ENCODE data around the gene DYNLT4.
"Not testable (repeated sequence)": the region's sequence is repeated elsewhere in the genome, so short reads cannot be mapped to it uniquely, and the experiment has no call there.

Gene DYNLT4

DNA sequence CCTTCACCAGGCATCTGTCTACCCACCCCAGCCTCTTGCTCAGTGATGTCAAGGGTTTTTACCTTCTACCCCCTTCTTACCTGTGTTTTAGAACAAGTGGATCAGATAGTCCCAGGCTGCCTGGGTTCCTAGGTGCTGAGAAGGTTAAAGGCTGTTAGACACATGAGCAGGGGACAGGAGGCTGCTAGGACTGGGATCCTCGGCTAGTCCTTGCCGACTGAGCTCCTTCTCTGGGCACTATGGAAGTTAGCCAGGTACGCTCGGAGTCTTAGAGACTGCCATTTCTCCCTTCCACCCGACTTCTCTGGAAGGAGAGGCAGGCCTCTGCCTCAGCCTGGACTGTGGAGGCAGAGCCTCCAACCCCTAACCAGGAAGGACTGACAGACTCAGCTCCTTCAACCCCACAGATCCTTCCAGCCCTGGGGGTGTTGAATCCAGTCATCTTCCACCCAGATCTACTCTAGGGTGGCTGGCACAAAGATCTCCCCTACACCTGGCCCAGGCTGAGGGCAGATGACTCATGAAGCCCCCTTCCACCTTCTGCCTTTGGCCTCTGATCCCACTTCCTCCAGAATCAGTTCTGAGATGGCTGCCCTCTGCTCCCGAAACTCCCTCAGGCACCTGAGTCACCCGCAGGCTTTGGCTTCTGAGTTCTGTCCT lies at the start of gene DYNLT4:
Gene DYNLT4 (minus strand): TSS at position 648 of the 660 bp plus-strand sequence. CDS start 683 bp downstream, outside the sequence.
- no peak for DNase-seq (ENCODE audit: low read depth in 2 of 2)

DNA sequence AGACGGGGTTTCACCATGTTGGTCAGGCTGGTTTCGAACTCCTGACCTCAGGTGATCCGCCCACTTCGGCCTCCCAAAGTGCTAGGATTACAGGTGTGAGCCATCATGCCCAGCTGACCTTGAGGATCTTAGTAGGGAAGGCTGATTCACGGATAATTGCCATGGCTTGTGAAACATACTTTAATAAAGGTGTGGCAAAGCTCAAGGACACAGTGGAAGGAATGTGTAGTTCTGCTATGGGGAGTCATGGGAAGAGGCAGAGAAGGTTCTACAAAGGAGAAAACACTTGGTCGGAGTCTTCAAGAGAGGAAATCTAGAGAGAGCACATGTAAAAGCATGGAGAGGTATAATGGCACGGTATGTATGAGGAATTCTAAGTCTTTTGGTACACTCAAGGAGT lies 48.6 kb upstream of the DYNLT4 start:
- no peak for DNase-seq (ENCODE audit: low read depth in 2 of 2)

DNA sequence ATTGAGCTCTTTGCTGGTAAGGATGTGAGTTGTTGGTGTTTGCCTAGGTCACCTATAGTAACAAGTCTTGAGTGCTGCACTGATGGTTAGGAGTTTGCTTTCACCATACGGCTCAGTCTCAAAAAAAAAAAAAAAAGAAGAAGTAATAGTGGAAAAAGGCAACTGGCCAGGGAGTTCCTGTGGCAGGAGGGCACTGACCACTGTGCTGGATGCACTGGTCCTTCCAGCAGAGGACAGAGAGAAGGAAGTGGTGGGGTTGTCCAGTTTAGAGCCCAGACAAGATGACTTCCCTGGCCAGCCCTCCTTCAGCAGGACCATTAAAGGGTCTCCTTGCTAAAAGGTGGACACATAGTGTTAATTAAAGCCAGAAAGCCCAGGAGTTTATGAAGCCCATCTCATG lies 47.8 kb upstream of the DYNLT4 start:
- no peak for DNase-seq (ENCODE audit: low read depth in 2 of 2)

- DNase-seq (ENCODE audit: low read depth in 2 of 2): no peak
Observed at GRCh38 chr1:44853201-44853600, 46.0 kb upstream of the DYNLT4 start.

DNA sequence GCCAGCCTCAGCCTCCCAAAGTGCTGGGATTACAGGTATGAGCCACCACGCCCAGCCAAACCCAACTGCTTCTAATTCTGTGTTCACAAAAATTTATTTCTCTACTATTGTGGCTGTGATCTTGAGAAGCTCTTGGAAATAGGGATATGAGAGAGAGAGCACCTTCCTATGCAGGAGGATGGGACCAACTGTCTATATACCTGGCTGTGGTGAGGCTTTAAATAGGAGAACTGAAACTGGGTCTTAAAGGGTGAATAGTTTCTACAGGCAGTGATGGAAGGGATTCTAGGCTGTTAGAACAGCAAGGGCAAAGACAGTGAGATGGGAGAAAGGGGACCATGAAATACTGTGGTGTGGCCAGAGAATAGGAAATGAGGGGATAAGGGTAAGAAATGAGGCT lies 44.2 kb upstream of the DYNLT4 start:
- DNase-seq (ENCODE audit: low read depth in 2 of 2): no peak

DNA sequence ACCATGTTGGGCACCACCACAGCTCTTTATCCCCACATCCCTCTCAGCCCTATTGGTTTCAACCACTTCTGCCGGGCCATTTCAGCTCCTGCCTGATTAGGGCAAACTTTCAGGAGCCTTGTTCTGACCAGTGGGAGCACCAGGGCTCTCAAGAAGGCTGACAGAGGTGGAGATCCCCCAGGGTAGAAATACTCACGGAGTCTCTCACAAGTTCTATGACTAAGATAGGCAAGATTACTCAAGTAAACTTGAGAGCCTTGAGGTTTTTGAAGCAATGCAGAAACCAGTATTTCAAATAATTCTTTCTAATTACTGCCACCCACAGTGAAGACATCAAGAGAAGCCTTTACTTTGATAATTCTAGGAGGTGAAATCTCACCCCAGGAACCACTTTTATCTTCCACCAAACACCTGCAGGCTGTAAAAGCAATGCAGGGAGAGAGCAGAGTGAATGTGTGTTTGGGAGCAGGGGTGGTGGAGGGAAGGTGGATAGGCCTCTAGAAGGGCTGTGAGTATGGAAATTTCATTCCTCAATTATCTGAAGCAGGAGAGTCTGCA lies 42.5 kb upstream of the DYNLT4 start:
- DNase-seq (ENCODE audit: low read depth in 2 of 2): no peak

DNA sequence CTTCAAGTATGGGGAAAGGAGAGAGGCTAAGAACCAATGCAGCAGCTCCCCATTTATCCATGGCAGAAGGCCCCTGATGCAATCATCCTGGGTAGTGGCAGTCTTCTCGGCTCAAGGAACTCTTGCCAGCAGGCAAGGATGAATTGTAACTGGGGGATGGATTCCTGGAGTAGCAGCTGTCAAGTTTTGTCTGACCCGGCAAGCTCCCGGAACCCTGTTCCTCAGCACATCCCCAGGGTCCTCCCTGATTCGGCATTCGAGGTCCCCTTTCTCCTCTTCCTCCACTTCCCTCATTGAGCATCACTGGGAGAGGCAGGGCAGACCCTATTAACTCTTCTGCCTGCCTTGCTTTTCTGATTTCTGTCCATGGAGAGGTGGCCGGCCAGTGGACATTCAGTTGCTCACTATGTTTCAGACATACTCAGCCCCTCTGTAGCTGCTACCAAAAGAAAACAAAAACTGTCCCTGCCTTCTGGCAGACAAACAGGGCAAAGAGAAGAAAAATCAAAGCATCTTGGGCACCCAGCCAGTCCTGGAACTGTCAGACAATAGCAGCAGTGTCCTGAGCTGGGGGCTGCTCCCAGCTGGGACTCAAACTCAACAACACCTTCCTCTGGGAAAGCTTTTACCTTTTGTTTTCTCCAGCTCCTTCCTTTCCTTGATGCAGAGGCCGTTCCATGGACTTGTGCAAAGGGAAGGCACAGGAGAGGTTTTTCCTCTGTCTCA lies 41.5 kb upstream of the DYNLT4 start:
- DNase-seq (ENCODE audit: low read depth in 2 of 2): no peak

GRCh38 chr1:44847845-44848244 lies 40.7 kb upstream of the DYNLT4 start:
- DNase-seq (ENCODE audit: low read depth in 2 of 2): no peak

GRCh38 chr1:44846985-44847384 lies 39.8 kb upstream of the DYNLT4 start:
- DNase-seq (ENCODE audit: low read depth in 2 of 2): no peak

DNA sequence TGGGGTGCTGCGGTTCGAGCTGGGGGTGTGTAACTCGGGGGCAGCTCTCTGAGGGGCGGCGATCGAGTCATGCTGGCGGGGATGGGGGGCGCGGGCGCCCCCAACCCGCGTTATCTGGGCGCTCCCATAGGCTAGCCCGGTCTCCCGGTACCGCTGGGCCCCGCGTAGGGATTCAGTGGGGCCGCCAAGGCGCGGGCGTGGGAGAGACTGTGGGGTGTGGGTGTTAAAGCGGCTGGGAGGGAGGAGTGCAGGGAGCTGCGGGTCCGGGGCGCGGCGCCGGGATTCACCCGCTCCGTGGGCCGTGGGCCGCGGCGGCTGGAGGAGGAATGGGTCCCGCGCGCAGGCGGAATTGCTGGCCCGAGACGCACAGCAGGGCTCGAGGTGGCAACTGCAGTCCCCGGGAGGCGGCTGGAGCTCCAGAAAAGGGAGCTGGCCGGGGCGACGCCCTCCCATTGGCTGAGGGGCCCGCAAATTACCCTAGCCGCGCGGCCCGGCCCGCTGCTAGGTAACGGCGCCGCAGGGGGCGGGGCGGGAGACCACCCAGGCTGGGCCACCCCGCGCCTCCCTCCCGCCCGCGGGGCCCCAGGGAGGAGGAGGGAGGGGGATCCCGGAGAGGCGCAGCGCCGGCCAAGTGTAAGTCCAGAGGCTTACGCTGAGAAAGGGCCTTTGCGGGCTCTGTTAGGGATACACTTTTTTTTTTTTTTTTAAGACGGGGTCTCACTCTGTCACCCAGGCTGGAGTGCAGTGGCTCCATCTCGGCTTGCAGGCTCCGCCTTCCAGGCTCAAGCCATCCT lies 35.9 kb upstream of the DYNLT4 start, which contains the start of gene PTCH2:
Gene PTCH2 (minus strand): TSS at position 392 of the 794 bp plus-strand sequence. CDS start 321 bp downstream, at position 71.
- DNase-seq (ENCODE audit: low read depth in 2 of 2): no peak

GRCh38 chr1:44842486-44842861 lies 35.3 kb upstream of the DYNLT4 start:
- no peak for DNase-seq (ENCODE audit: low read depth in 2 of 2)

DNA sequence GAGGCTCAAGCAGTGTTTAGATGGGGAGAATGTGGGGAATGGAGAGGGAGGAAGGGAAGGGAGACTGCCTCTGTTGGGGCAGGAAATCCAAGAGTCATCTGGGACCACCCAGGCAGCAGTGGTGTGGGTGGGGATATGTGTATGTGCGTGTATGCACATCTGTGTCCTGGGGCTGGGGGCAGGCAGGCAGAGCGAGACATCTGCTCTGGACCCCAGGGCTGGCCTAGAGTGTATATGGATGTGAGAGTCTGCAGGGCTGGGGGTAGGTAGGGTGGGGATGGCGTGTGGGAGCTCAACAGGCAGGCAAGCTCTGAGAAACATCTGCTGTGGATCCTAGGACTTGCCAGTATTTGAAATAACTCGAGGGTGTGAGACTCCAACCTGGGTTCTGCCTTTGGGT lies 32.4 kb upstream of the DYNLT4 start:
- DNase-seq (ENCODE audit: low read depth in 2 of 2): no peak

GRCh38 chr1:44838294-44838693 lies 31.1 kb upstream of the DYNLT4 start:
- DNase-seq (ENCODE audit: low read depth in 2 of 2): not testable (repeated sequence)

DNA sequence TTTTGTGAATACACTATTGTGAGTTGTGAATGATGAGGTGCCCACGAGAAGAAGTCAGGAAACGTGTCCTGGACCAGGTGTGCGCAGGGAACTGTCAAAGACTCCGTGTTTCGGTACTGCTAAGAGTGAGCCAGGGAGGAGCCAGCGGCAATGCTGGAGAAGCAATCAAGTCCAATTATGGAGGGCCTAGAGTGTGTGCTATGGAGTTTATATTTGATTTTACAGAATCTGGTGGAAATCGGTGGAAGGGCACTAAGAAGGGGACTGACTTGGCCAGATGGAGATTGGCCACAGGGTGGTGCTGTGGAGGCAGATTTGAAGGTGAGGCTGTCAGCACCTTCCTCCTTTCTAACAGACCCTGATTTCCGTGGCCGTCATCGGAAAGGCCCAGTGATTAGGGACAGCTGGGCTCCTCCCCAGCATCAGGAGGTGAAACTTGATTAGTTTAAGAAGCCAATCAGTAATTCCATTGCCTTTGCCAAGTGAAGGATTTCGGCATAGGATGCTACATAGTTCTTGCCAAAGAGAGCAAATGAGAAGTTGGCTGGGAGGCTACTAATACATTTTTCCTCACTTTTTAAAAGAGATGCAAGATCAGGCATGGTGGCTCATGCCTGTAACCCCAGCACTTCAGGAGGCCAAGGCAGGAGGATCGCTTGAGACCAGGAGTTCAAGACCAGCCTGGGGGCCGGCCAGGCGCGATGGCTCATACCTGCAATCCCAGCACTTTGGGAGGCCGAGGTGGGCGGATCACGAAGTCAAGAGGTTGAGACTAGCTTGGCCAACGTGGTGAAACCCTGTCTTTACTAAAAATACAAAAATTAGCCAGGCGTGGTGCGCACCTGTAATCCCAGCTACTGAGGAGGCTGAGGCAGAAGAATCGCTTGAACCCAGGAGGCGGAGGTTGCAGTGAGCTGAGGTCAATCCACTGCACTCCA lies 28.9 kb upstream of the DYNLT4 start:
- DNase-seq (ENCODE audit: low read depth in 2 of 2): peak; percentile 83 to 92

GRCh38 chr1:44834328-44834727 lies 27.2 kb upstream of the DYNLT4 start:
- no peak for DNase-seq (ENCODE audit: low read depth in 2 of 2)

- no peak for DNase-seq (ENCODE audit: low read depth in 2 of 2)
Observed at GRCh38 chr1:44832056-44832705, 25.0 kb upstream of the DYNLT4 start.

GRCh38 chr1:44831516-44831915 lies 24.4 kb upstream of the DYNLT4 start:
- DNase-seq (ENCODE audit: low read depth in 2 of 2): no peak

DNA sequence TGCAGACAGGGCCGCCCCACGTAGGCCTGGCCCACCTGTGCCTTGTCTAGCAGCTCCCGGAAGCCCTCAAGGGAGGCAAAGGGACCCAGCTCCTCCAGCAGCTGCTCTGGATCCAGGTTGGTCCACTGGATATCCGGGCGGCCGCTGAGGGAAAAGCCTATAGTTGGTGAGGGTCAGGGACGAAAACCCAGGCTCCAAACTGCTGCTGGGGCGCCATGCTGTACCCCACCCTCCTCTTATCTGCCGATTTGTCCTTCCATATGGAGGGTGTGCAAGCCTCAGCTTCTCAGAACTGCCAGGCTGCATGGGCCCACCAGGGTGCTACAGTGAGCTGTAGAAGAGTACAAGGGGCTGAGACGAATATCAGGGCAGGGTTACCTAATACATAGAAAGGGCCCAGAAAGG lies 23.8 kb upstream of the DYNLT4 start:
- DNase-seq (ENCODE audit: low read depth in 2 of 2): no peak

DNA sequence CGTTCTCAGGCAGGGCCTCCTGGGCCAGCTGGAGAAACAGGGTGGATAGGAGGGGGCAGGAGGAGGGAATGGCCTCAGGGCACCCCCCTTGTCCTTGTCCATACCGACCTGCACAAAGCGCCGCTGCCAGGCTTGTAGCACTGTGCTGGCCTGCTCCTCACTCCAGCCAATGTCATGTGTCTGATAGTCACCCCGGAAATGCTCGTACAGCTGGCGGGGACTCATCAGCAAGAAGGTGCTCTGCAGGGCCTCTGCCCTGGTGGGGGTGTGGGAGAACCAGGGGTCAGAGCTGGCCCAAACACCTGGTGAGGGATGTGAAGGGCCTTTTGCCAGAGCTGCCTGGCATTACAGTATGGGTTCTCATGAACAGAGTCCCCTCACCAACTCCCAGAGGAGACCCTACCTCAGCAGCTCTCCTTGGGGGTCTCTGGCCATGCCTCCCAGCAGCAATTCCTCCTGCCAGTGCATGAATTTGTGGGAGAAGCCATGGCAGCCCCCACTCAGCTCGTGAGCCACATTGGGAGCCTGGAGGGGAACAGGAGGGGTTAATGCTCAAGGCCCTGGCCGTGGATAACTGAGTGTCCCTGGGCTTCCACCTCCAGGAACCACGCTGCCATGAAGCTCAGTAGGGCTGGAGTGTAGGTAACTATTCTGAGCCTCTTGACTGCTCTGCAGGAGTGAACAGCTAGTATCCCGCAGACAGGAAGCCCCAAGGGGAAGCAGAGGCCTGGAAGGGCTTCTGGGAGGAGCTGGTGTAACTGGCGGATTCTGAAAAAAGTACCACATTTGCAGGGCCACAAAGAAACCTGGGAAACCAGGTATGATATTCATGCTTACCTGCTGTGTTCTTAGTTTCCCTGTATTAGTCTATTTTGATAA lies 22.6 kb upstream of the DYNLT4 start:
- DNase-seq (ENCODE audit: low read depth in 2 of 2): no peak

All from activated CD4-positive, alpha-beta T cell treated with anti-CD3 and anti-CD28 coated beads for 24 hours (primary cell).